GM19035 (cell line): ENCODE data around the gene ZNF41.
A peak's percentile ranks its signal among the peaks of the same experiment; 100 is the strongest.
"Not testable (repeated sequence)": the region's sequence is repeated elsewhere in the genome, so short reads cannot be mapped to it uniquely, and the experiment has no call there.

Source experiments
- ATAC-seq: cut with Tn5 transposase; IDR thresholded peaks from one replicate; pipeline ENCODE4 v1.9.1; 2021; ENCODE audit not compliant: unreplicated experiment

The ZNF41 gene

DNA sequence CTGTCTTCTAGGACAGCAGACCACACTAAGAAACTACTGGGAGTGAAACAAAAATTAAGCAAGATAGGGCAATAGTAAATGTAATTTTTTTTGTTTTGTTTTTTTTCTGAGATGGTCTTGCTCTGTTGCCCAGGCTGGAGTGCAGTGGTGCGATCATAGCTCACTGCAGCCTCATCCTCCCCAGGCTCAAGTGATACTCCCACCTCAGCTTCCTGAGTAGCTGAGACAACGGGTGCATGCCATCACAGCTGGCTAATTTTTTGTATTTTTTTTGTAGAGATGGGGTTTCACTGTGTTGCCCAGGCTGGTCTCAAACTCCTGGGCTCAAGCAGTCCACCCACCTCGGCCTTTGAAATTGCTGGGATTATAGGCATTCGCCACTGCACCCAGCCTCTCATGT lies 9.1 kb upstream of the ZNF41 start:
- ATAC-seq: not testable (repeated sequence)

DNA sequence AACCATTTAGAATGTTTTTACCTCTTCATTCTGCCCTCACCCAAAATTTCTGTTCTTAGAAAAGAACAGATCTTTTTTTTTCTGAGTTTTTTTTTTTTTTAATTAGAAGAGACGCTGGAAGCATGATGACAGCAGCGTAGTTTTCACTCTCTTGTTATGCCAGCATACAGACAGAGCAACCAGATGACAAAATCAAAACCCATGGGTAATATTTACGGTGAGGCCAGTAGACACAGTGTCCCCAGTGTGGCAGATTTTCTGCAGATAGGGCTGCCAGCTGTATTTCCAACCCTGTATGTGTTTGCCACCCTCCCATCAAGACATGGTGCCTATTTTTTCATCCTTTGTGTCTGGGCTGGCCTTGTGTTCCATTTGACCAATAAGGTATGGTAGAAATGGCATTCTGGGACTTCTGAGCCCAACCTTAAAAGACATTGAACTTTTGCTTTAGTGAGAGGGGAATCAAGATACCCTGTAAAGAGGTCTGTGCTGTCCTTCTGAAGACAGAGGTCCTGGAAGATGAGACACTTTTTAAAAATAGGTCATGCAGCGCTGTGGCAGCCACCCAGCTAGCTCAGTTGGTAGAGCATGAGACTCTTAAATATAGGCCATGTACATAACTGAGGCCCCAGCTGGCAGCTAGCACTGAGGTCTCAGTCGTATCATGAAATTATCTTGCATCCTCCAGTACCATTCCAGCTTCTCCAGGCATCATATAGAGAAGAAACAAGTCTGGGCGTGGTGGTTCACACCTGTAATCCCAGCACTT lies 6.7 kb upstream of the ZNF41 start:
- ATAC-seq: no peak

DNA sequence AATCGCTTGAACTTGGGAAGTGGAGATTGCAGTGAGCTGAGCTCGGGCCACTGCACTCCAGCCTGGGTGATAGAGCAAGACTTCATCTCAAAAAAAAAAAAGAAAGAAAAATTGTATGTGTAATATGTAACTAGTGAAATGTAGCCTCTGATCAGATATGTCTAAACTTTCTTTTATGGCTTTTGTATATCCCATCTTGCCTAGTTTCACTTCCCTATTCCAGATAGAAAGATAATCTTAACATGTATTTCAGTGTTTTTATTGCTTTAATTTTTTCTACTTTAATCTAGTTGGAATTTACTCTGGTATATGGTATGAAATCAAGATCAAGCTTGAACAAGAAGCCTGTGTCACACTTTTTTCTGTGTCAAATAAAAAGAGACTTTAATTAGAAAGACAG lies 1.9 kb upstream of the ZNF41 start:
- no peak for ATAC-seq

DNA sequence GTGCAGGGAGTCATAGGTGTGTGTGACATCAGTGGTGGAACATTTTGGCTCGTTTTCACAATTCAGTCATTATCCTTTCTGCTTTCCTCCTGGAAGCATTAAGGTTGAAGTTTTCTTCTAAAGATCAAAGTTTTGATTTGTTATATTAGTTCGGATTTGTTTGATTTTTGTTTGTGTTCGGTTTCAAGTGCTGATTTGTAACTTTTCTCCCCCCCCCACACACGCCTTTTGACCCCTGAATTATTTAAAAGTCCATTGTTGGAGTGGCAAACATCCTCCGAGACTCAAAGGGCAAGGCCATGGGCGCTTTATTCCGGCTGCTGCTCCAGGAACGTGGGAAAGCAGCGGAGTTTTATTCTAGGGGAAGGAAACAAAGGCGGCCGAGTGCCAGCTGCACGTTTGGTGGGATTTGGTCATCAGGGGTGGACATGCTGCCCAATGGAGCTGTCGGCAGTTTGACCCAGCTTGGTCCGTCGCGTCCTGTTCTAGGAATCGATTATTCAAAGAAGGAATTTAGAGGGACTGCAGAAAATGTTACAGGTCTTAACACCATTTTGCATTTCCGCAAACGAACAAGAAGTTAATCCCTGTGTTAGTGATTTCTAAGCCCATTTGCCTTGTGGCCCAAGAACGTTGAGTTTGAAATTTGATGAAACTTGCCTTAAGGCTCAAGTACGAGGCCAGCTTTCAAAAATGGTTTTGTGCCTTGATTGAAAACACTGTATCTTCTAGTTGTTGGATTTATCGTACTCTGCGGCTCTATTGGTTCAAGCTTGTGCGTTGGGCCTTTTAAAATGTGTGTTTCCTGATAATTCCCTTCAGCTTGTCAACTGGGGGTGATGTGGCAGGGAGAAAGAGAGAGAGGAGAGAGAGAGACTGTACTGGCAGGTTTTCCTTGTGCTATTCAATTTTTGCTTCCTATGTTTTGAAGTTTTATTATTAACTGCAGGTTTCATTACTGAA lies 565 bp upstream of the ZNF41 start:
- no peak for ATAC-seq

DNA sequence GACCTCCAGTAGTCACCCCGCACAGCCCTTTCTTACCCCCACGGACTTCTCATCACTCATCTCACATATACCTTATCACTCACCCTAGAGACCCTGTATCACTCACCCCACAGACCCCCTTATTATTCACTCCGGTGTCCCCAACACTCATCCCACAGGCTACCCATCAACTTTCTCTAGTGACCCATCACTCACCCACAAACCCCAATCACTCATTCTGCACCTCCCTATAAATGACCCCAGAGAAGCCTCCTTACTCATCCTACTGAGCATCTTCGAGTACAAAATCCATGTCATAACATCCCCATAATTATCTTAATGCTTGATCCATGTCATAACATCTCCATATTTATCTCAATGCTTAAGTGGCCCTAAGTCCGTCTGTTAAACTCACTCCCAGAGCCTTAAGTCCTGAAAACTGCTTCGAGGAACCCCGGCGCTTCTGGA lies 934 bp downstream of the ZNF41 start:
- peak; percentile 2 for ATAC-seq

DNA sequence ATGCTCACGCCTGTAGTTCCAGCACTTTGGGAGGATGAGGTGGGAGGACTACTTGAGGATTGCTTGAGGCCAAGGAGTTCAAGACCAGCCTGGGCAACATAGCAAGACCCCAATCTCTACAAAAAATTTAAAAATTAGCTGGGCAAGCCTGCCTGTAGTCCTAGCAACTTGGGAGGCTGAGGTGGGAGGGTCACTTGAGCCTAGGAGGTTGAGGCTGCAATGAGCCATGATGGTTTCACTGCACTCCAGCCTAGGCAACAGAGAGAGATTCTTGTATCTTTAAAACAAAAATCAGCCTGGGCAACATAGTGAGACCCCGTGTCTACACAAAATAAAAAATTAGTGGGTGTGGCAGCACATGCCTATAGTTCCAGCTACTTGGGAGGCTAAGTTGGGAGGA lies 1.9 kb downstream of the ZNF41 start:
- ATAC-seq: no peak

DNA sequence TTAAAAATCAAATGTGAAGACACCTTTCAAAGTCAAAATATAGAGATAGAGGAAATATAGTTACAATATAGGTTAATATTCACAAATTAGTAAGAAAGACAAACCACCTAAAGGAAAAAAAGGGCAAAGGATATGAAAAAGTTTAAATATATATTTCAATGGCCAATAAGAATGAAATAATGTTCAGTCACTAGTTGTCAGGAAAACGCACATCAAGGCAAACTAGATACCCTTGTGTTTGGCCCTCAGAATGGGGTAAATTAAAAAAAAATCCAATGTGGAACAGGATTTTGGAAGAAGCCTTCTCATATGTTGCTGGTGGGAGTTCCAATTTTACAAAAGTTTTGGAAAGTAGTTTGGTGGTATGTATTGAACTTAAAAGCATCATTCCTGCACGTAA lies 2.4 kb downstream of the ZNF41 start:
- ATAC-seq: no peak

DNA sequence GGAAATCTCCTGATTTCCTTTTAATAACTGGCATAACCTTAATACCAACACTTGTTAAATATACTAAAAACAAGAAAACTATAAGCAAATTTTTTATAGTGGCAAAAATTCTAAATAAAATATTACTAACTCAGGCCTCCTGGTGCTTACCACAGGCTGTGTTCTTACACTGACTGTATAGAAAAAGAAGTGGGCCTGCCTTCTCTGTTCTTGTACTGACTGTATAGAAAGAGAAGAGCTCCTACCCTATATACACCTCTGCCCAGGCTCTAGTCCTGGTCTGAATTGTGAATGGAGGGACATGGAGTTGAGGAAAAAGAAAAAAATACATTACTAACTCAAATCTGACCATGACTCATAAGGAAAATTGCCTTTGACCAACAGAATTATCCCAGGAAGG lies 7.5 kb downstream of the ZNF41 start:
- ATAC-seq: no peak

DNA sequence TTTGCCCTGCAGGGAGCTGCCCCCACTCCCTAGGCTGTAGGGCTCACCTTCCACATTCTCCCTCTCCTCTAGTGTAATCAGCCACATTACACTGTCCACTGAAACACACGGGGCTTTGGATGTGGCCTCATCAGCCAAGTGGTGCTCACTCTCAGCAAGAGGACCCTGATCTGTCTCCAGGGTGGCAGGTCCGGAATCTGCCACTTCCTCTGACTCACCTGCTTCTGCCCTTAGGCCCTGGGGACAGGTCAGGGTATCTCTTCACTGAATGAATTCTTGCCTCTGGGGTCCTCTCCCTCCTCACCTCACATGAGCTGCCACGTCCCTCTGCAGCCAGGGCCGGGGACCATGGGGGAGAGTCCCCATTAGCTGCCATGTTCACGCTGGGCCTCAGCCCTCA lies 15.9 kb downstream of the ZNF41 start:
- ATAC-seq: no peak

DNA sequence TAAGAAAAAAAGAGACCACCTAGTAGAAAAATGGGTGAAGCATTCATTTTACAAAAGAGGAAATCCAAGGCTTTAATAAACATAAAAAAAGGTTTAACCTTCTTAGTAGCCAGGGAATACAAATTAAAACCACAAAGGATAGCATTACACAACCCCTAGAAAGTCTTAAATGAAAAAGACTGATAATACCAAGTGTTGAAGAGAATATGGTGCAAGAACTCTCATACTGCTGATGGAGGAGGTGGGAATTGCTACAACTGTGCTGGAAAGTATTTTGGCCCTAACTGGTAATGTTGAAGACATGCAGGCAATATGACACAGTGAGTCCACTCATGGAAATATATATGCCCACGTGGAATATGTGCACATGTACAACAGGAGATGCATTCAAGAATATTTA lies 22.5 kb downstream of the ZNF41 start:
- ATAC-seq: no peak

DNA sequence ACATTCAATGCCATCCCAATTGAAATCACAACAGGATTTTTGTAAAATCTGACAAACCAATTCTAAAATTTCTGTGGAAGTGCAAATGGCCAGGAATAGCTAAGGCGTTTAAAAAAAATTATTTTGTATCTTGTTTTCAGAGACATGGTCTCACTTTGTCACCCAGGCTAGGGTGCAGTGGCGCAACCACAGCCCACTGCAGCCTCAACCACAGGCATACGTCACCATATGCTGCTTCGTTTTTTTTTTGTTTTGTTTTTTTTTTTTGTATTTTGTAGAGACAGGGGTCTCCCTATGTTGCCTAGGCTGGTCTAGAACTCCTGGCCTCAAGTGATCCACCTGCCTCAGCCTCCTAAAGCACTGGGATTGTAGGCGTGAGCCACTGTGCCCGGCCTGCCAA lies 24.5 kb downstream of the ZNF41 start:
- ATAC-seq: no peak

DNA sequence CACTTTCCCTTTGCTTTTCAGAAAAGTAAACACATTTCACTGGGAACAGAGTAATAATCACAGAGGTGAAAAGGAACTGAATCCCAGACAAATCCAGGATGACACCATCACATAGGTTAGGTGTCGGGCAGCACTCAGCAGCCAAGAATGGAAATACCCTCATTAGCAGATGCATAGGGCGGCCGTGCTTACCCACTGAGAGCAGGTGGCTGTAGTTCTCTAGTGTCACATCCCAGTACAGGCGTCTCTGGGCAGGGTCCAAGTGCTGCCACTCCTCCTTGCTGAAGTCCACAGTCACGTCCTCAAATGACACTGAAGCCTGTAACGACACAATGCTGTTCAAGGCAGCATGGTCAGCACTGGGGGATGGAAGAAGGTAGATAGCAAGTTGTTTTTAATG lies 26.9 kb downstream of the ZNF41 start:
- ATAC-seq: no peak

DNA sequence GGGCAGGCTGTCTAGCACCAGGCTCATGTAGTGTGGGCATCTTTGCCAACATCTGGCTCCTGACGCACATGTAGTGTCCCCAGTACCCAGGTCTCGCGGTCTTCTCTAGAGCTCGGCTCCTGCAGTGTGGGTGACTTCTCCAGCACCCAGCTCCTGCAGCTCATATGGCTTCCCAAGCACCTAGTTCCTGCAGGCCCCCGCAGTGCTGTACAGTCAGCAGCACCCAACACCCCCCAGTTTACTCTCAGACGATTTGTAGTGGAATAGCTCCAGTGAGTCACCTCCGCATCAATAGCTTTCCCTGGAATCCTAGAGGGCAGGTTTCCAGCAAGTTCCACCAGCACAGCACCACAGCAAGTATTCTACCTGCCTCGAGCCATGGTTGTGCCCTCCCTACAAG lies 30.9 kb downstream of the ZNF41 start:
- ATAC-seq: no peak

DNA sequence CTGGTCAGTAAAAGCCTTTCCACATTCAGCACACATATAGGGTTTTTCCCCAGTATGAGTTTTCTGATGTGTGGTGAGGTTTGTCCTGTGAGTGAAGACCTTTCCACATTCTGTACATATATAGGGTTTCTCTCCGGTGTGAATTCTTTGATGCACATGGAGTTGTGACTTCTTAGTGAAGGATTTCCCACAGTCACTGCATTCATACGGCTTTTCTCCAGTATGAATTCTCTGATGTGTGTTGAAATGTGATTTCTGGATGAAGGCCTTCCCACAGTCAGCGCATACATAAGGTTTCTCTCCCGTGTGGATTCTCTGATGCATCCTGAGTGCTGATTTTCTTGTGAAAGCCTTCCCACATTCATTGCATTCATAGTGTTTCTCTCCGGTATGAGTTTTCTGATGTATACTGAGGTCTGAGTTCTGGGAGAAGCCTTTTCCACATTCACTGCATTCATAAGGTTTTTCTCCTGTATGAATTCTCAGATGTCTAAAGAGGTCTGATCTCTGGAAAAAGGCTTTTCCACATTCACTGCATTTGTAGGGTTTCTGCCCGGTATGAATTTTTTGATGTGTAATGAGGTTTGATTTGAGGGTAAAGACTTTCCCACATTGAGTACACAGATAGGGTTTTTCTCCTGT lies 34.7 kb downstream of the ZNF41 start:
- no peak for ATAC-seq

DNA sequence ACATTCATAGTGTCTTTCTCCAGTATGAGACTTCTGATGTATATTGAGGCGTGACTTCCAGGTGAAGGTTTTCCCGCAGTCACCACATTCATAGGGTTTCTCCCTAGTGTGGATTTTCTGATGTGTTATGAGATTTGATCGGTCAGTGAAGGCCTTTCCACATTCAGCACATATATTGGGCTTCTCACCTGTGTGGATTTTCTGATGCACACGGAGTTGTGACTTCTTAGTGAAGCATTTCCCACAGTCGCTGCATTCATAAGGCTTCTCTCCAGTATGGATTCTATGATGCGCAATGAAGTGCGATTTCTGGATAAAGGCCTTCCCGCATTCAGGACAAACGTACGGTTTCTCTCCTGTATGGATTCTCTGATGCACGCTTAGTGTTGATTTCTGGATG lies 35.4 kb downstream of the ZNF41 start:
- no peak for ATAC-seq

DNA sequence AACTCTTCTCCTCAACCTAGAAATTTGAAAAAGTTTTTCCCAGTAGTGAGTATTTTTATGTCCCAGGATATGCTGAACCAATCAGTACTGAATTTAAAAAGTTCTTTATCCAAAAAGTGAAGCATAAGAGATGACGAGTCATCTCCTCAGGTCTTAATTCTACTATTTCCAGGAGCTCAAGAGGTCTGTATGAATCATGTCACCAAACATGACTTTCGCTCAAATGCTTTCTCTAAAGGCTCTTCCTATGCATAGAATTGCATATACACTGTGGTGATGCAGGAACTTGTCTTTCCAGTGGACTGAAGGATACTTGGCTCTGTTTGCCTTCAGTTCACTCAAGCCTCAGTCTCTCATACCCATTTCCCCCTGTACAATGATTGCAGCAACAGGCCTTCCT lies 36.1 kb downstream of the ZNF41 start:
- ATAC-seq: no peak

DNA sequence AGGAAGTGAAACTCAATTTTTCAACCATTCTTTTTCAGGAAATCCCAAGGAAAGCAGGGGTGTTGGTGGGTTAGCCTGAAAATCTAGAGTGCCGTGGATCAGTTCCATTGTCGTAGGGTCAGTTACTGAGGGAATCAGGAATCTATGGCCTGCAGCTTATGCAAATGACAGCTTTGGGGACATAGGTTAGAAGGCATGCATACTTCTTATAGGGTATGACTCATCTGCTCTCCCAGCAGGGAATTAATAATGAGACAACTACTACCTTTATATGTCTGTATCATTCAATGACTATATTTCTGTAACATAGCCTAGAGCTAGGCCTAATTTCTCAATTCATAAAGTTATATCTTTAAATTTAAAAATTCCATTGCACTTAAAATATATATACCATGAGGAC lies 36.6 kb downstream of the ZNF41 start:
- ATAC-seq: no peak

DNA sequence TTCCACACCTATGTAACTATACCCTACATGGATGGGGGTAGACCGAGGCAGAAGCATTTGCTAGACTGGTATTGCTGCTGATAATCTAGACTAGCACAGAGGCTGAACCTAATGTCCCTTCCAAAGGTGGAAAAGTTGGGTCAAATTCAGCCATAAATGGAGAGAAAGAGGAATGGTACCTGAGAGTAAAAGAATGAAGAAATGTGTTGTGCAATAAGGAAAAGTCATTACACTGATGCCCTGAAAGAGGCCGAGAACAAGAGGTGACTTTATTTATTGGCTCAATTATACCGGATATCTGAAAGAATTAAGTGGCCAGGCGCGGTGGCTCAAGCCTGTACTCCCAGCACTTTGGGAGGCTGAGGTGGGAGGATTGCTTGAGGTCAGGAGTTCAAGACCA lies 52.1 kb downstream of the ZNF41 start:
- no peak for ATAC-seq

DNA sequence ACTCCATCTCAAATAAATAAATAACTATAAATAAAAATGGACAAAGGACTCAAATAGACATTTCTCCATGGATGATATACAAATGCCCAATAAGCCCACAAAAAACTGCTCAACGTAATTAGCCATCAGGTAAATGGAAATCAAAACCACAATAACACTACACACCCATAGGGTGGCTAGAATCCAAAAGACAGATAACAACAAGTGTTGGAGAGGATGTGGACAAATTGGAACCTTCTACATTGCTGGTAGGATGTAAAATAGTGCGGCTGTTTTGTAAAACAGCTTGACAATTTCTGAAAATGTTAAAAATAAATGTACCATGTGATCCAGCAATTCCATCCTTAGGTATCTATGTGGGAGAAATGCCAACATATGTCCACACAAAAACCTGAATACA lies 60.6 kb downstream of the ZNF41 start:
- ATAC-seq: no peak

DNA sequence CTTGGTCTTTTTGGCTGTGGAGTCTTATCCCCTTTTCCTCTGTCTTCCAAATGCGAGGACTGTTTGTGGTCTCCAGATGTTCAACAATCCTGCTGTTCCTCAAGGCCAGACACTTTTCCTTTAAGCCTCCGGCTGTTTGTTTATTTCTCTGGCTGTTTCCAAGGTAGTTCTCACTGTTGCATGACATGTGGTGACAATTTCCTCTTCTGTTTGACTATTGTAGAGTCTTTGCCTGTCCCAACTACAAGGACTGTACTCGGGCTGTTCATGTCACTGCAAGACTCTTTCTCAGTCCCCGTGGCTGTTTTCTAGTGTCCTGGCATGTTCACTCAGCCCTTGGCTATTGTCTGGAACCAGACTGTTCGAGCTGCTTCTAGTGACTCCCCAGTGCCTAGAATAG lies 62.1 kb downstream of the ZNF41 start:
- no peak for ATAC-seq

DNA sequence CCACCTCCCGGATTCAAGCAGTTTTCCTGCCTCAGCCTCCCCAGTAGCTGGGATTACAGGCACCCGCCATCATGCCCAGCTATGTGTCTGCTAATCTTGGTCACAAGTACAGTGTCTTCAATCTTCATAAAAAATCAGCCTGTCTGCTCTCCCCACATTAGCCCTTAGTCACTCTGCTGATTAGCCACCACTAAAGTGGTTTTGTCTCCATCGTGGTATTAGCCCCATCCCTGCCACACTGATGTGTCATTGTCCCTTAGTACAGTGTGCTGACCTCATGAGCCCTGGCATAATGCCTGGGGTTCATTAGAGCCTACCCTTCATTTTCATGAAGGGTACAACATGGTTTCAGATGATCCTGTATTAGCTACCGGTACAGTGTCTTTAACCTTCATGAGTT lies 62.8 kb downstream of the ZNF41 start:
- no peak for ATAC-seq

DNA sequence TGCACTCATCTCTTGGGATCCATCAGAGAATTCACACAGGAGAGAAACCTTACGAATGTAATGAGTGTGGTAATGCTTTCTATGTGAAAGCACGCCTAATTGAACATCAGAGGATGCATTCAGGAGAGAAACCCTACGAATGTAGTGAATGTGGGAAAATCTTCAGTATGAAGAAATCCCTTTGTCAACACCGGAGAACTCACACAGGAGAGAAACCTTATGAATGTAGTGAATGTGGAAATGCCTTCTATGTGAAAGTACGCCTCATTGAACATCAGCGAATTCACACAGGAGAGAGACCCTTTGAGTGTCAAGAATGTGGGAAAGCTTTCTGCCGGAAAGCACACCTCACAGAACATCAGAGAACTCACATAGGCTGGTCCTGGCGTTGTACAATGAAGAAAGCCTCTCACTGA lies 69.8 kb downstream of the ZNF41 start:
- ATAC-seq: no peak
